ENCODE results near the gene HTR7.

Gene HTR7

GRCh38 chr10:90740265-90740664 lies 117.6 kb downstream of the HTR7 start:
- no peak for DNase-seq (ENCODE audit: low read depth, low spot score)

GRCh38 chr10:90738885-90739284 lies 119.0 kb downstream of the HTR7 start:
- DNase-seq (ENCODE audit: low read depth, low spot score): no peak

GRCh38 chr10:90734415-90734814 lies 123.4 kb downstream of the HTR7 start:
- no peak for DNase-seq (ENCODE audit: low read depth, low spot score)

GRCh38 chr10:90732581-90732980 lies 125.3 kb downstream of the HTR7 start:
- DNase-seq (ENCODE audit: low read depth, low spot score): no peak

GRCh38 chr10:90723416-90724068 lies 134.3 kb downstream of the HTR7 start:
- no peak for DNase-seq (ENCODE audit: low read depth, low spot score)

- DNase-seq (ENCODE audit: low read depth, low spot score): no peak
Observed at GRCh38 chr10:90722832-90723231, 135.0 kb downstream of the HTR7 start.

GRCh38 chr10:90718182-90718581 lies 139.7 kb downstream of the HTR7 start:
- DNase-seq (ENCODE audit: low read depth, low spot score): peak; percentile 20

GRCh38 chr10:90712529-90712928 lies 145.3 kb downstream of the HTR7 start:
- DNase-seq (ENCODE audit: low read depth, low spot score): no peak

GRCh38 chr10:90709727-90710126 lies 148.1 kb downstream of the HTR7 start:
- DNase-seq (ENCODE audit: low read depth, low spot score): no peak

- DNase-seq (ENCODE audit: low read depth, low spot score): no peak
Observed at GRCh38 chr10:90707657-90708056, 150.2 kb downstream of the HTR7 start.

GRCh38 chr10:90701428-90701827 lies 156.4 kb downstream of the HTR7 start:
- no peak for DNase-seq (ENCODE audit: low read depth, low spot score)

- DNase-seq (ENCODE audit: low read depth, low spot score): no peak
Observed at GRCh38 chr10:90695915-90696676, 161.7 kb downstream of the HTR7 start.
